SK-N-SH treated with all-trans-retinoic acid at 6 μM for 48 hours (cell line): ENCODE results near the gene FNDC3B.

Source experiments
- ATAC-seq: fragments of 200-7000 bp; cut with Tn5 transposase; 3 replicates; pipeline ENCODE4 v1.9.1; 2020; ENCODE audit warnings: mild to moderate bottlenecking, moderate library complexity
- ARNTL ChIP-seq: fragments of 450-650 bp; formaldehyde crosslinking; IDR thresholded peaks from 2 replicates; pipeline ENCODE4 v1.5.0; 2020; ENCODE audit warnings: low read depth, mild to moderate bottlenecking, moderate library complexity, borderline replicate concordance
- BACH2 ChIP-seq: fragments of 250-450 bp; sonication (Bioruptor Pico); IDR thresholded peaks from 2 replicates; pipeline ENCODE4 v1.9.0; 2021; ENCODE audit warnings: mild to moderate bottlenecking, borderline replicate concordance
- CREB5 ChIP-seq: fragments of 250-450 bp; sonication (Bioruptor Pico); IDR thresholded peaks from 2 replicates; pipeline ENCODE4 v1.5.1; 2020; ENCODE audit warnings: low read depth, mild to moderate bottlenecking, moderate library complexity
- CSDC2 ChIP-seq: fragments of 250-450 bp; sonication (Bioruptor Pico); IDR thresholded peaks from 2 replicates; pipeline ENCODE4 v1.5.0; 2020; ENCODE audit warnings: mild to moderate bottlenecking, moderate library complexity
- CSRNP3 ChIP-seq: fragments of 250-450 bp; sonication (Bioruptor Pico); IDR thresholded peaks from 2 replicates; pipeline ENCODE4 v1.5.1; 2021; ENCODE audit warnings: mild to moderate bottlenecking, moderate library complexity
- ESRRG ChIP-seq: fragments of 250-450 bp; sonication (Bioruptor Pico); IDR thresholded peaks from 2 replicates; pipeline ENCODE4 v1.6.1; 2021; ENCODE audit warnings: mild to moderate bottlenecking
- ISL1 ChIP-seq: fragments of 250-450 bp; sonication (Bioruptor Pico); IDR thresholded peaks from 2 replicates; pipeline ENCODE4 v2.1.2; 2022; ENCODE audit warnings: mild to moderate bottlenecking, moderate library complexity
- OSR1 ChIP-seq: fragments of 250-450 bp; sonication (Bioruptor Pico); IDR thresholded peaks from 2 replicates; pipeline ENCODE4 v1.8.0; 2022; ENCODE audit warnings: moderate library complexity, mild to moderate bottlenecking, inconsistent platforms
- PATZ1 ChIP-seq: fragments of 250-450 bp; sonication (Bioruptor Pico); IDR thresholded peaks from 2 replicates; pipeline ENCODE4 v1.8.0; 2020; ENCODE audit warnings: mild to moderate bottlenecking, moderate library complexity, borderline replicate concordance
- POU6F1 ChIP-seq: fragments of 250-450 bp; sonication (Bioruptor Pico); IDR thresholded peaks from 2 replicates; pipeline ENCODE4 v1.8.0; 2021; ENCODE audit warnings: low read depth, mild to moderate bottlenecking, moderate library complexity, borderline replicate concordance
- PPARA ChIP-seq: fragments of 250-450 bp; sonication (Bioruptor Pico); IDR thresholded peaks from 2 replicates; pipeline ENCODE4 v1.5.0; 2020; ENCODE audit warnings: mild to moderate bottlenecking, borderline replicate concordance
- RARB ChIP-seq: fragments of 250-450 bp; sonication (Bioruptor Pico); IDR thresholded peaks from 2 replicates; pipeline ENCODE4 v1.8.0; 2021; ENCODE audit warnings: mild to moderate bottlenecking, moderate library complexity
- SNAI2 ChIP-seq: fragments of 250-450 bp; sonication (Bioruptor Pico); IDR thresholded peaks from 2 replicates; pipeline ENCODE4 v1.5.0; 2020; ENCODE audit warnings: mild to moderate bottlenecking, moderate library complexity
- TCF4 ChIP-seq: fragments of 250-450 bp; sonication (Bioruptor Pico); IDR thresholded peaks from 2 replicates; pipeline ENCODE4 v1.8.0; 2021; ENCODE audit warnings: mild to moderate bottlenecking, moderate library complexity, borderline replicate concordance
- TSHZ2 ChIP-seq: fragments of 250-450 bp; sonication (Bioruptor Pico); IDR thresholded peaks from 2 replicates; pipeline ENCODE4 v1.5.0; 2020; ENCODE audit warnings: mild to moderate bottlenecking, moderate library complexity
- ZC3H10 ChIP-seq: fragments of 250-450 bp; sonication (Bioruptor Pico); IDR thresholded peaks from 2 replicates; pipeline ENCODE4 v1.5.1; 2021; ENCODE audit warnings: mild to moderate bottlenecking, moderate library complexity
- ZFP30 ChIP-seq: fragments of 450-650 bp; formaldehyde crosslinking; IDR thresholded peaks from 2 replicates; pipeline ENCODE4 v1.5.0; 2022; ENCODE audit warnings: mild to moderate bottlenecking, moderate library complexity
- ZNF565 ChIP-seq: fragments of 450-650 bp; formaldehyde crosslinking; conservative IDR thresholded peaks from 2 replicates; pipeline ENCODE4 v1.5.0; 2020; ENCODE audit warnings: low read depth, mild to moderate bottlenecking, moderate library complexity
- ZNF70 ChIP-seq: fragments of 450-650 bp; formaldehyde crosslinking; IDR thresholded peaks from 2 replicates; pipeline ENCODE4 v1.5.0; 2020; ENCODE audit warnings: mild to moderate bottlenecking, moderate library complexity
- ZNF8 ChIP-seq: fragments of 450-650 bp; formaldehyde crosslinking; IDR thresholded peaks from 2 replicates; pipeline ENCODE4 v1.5.0; 2020; ENCODE audit warnings: mild to moderate bottlenecking, moderate library complexity

Gene FNDC3B

GRCh38 chr3:172441581-172441980 lies 402.2 kb downstream of the FNDC3B start:
- ATAC-seq: no peak
- TF ChIP-seq CSDC2 (CRISPR knock-in tag): no peak
- TF ChIP-seq RARB (CRISPR knock-in tag): no peak
- TF ChIP-seq TCF4 (CRISPR knock-in tag): no peak
- no peak for TF ChIP-seq CREB5
- TF ChIP-seq ZFP30 (CRISPR knock-in tag): no peak
- no peak for TF ChIP-seq ZNF70 (CRISPR knock-in tag)
- no peak for TF ChIP-seq ISL1 (CRISPR knock-in tag)
- no peak for TF ChIP-seq OSR1
- no peak for TF ChIP-seq ZC3H10 (CRISPR knock-in tag)
- TF ChIP-seq PATZ1 (CRISPR knock-in tag): no peak
- TF ChIP-seq ZNF8: no peak
- TF ChIP-seq ZNF565 (CRISPR knock-in tag): no peak
- no peak for TF ChIP-seq BACH2 (CRISPR knock-in tag)
- TF ChIP-seq PPARA: no peak
- TF ChIP-seq CSRNP3 (CRISPR knock-in tag): no peak
- TF ChIP-seq ARNTL (CRISPR knock-in tag): no peak
- no peak for TF ChIP-seq POU6F1 (CRISPR knock-in tag)

- TF ChIP-seq RARB (CRISPR knock-in tag): no peak
- no peak for TF ChIP-seq ZNF8
- no peak for TF ChIP-seq ZNF70 (CRISPR knock-in tag)
- no peak for TF ChIP-seq ARNTL (CRISPR knock-in tag)
- TF ChIP-seq ZC3H10 (CRISPR knock-in tag): no peak
- TF ChIP-seq ESRRG (CRISPR knock-in tag): no peak
- no peak for TF ChIP-seq SNAI2 (CRISPR knock-in tag)
- TF ChIP-seq TCF4 (CRISPR knock-in tag): no peak
- no peak for TF ChIP-seq POU6F1 (CRISPR knock-in tag)
- TF ChIP-seq BACH2 (CRISPR knock-in tag): no peak
- TF ChIP-seq ZFP30 (CRISPR knock-in tag): no peak
- TF ChIP-seq CSRNP3 (CRISPR knock-in tag): no peak
- no peak for TF ChIP-seq TSHZ2 (CRISPR knock-in tag)
- no peak for TF ChIP-seq CSDC2 (CRISPR knock-in tag)
- no peak for TF ChIP-seq PPARA
- ATAC-seq: no peak
These were observed 403.2 kb downstream of the FNDC3B start for GRCh38 chr3:172442606-172443005.
